ENCODE results near the gene AUNIP. TPM values are rescaled to one million over a fixed set of nuclear protein-coding genes. Genes with fewer than 3 reads are reported as not detected.
A peak's percentile ranks its signal among the peaks of the same experiment; 100 is the strongest.
"Not testable (repeated sequence)": the region's sequence is repeated elsewhere in the genome, so short reads cannot be mapped to it uniquely, and the experiment has no call there.

Gene AUNIP
- total RNA-seq, 2 experiments from 2014 or later, result 7.8 to 10.1 TPM

DNA sequence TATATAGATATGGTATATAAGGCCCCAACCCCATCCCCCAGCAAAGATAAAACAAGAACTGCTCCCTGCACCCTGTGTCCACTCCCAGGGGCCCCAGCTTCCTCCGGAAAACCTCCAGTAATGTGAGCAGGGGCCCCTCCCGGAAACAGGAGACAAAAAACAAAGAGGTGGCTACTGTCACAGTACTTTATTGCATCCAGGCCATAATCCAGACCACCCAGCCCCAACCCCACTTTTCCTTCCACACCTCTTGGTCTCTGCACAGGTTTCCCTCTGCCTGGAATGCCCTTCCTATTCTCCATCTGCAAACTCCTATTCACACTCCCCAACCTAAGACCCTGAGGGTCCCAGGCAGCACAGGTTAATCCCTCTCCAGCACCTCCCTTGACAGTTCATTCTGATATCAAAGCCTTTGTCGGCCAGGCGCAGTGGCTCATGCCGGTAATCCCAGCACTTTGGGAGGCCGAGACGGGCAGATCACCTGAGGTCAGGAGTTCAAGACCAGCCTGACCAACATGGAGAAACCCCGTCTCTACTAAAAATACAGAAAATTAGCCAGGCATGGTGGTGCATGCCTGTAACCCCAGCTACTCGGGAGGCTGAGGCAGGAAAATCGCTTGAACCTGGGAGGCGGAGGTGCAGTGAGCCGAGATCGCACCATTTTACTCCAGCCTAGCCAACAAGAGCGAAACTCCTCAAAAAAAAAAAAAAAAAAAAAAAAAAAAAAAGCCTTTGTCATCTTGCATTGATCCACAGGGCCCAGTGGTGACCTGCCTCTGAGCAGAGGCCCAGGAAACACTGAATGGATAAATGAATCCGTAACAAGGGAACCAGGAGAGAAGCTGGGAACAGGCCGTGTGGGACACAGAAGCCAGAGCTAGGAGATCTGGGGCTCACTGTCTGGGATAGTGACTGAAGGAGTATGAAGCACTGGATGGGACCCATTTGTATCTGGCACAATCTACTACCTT lies 2.3 kb upstream of the AUNIP start:
- H3K4me3 Mint-ChIP-seq, result no peak overlapping the region
- H3K27me3 Mint-ChIP-seq, result no peaks in the 10 kb centered on the region
- H3K27ac Mint-ChIP-seq, result no peak overlapping the region
- CTCF ChIA-PET, result no interaction called here
- H3K9me3 Mint-ChIP-seq, result no peaks in the 10 kb centered on the region
- intact Hi-C loops (cut with micrococcal nuclease), result no loop called here
- H3K36me3 Mint-ChIP-seq, result no peaks in the 10 kb centered on the region
- peaks cover 15% of the 10 kb centered on the region for H3K4me1 Mint-ChIP-seq (ENCODE audit: low read depth)
- DNase-seq, result no peak
- POLR2A ChIA-PET, result interaction anchor here (1.3 kb wide), 1 partner anchor 14 kb away, joined by 3 read pairs; the partner anchor contains the start of gene PAQR7

DNA sequence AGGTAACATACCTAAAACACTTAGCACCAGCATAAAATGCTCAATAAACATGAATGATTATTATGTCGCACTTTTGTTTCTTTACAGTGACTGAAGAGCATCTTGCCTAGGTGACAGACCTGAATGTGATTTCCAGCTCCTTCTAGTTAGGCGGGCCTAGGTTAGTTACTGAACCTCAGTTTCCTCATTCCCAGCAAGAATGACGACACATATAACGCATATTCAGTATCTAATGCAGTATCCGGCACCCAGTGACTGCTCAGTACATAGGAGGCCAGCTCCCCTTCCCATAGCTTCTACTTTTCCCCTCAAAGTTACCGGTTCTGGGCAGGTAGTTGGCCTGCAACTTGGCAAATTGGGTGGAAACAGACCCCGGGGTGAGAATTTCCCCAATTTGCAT lies 763 bp downstream of the AUNIP start:
- Mint-ChIP-seq H3K9me3 (no peaks in the 10 kb centered on the region), H3K4me3 (peak overlapping the region; percentile 86), H3K27me3 (no peaks in the 10 kb centered on the region), H3K36me3 (no peaks in the 10 kb centered on the region), H3K27ac (no peak overlapping the region), H3K4me1 (ENCODE audit: low read depth) (peaks cover 15% of the 10 kb centered on the region)
- intact Hi-C loops (cut with micrococcal nuclease), result loop anchor here (2.0 kb wide), 1 partner anchor 38 kb away; no protein-coding TSS in a partner anchor
- no peak for DNase-seq
- ChIA-PET CTCF (interaction anchor here (0.6 kb wide), 1 partner anchor 176 kb away, joined by 3 read pairs; no protein-coding TSS in a partner anchor), POLR2A (interaction anchor here (1.0 kb wide), 1 partner anchor 17 kb away, joined by 3 read pairs; the partner anchor contains the start of gene PAQR7)

DNA sequence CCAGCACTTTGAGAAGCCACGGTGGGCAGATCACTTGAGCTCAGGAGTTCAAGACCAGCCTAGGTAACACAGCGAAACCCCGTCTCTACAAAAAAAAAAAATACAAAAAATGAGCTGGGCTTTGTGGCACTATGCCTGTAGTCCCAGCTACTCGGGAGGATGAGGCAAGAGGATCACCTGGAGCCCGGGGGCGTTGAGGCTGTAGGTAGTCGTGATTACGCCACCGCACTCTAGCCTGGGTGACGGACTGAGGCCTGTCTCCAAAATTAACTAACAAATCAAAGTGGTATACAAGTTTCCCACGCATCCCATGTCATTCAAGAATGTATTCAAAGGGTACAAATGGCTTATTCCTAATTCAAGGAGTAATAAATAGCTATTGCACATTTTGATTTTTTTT lies 2.4 kb downstream of the AUNIP start:
- no peaks in the 10 kb centered on the region for H3K27me3 Mint-ChIP-seq
- H3K4me1 Mint-ChIP-seq (ENCODE audit: low read depth), result peaks cover 15% of the 10 kb centered on the region
- no peak overlapping the region for H3K4me3 Mint-ChIP-seq
- H3K9me3 Mint-ChIP-seq, result no peaks in the 10 kb centered on the region
- intact Hi-C loops (cut with micrococcal nuclease), result no loop called here
- no peaks in the 10 kb centered on the region for H3K36me3 Mint-ChIP-seq
- ChIA-PET CTCF (interaction anchor here (0.7 to 1.7 kb wide), 2 partner anchors 37 to 39 kb away, joined by 3 to 5 read pairs; partner anchors contain the start of gene MTFR1L), POLR2A (no interaction called here)
- DNase-seq, result no peak
- H3K27ac Mint-ChIP-seq, result no peak overlapping the region

DNA sequence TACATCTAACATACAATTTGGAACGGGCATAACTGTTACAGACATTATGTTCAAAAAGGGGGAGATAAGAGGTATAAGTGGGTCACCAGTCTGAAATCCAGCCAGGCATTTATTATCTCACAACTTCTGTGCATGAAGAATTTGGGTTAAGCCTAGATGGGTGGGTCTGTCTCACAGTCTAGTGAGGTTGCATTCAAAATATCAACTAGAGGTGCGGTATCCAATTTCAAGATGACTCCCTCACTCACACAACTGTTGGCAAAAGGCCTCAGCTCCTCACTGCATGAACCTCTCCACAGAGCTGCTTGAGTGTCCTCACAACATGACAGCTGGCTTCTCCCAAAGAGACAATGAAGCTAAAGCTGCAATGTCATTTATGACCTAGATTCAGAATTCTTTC lies 4.7 kb downstream of the AUNIP start:
- Mint-ChIP-seq H3K27ac (no peak overlapping the region), H3K9me3 (no peaks in the 10 kb centered on the region), H3K36me3 (no peaks in the 10 kb centered on the region), H3K4me3 (no peak overlapping the region), H3K27me3 (no peaks in the 10 kb centered on the region), H3K4me1 (ENCODE audit: low read depth) (peaks cover 11% of the 10 kb centered on the region)
- CTCF ChIA-PET, result no interaction called here
- POLR2A ChIA-PET, result no interaction called here
- intact Hi-C loops (cut with micrococcal nuclease), result no loop called here
- DNase-seq, result no peak

DNA sequence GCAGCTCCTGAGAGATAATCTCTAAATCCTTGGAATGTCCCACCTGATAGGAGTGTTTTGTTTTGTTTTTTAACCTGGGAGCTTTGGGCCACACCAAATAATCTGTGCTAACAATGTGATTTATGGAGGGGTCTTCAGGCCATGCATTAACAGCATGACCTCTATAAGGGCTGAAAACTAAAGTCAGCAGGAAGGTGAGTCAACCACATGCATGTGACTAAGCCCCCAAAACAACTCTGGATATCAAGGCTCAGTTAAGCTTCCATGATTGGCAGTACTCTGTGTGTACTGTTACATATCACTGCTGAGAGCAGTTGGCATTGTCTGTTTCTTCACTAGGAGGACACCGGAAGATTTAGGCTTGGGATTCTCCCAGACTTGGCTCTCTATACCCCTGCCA lies 10.7 kb downstream of the AUNIP start:
- intact Hi-C loops (cut with micrococcal nuclease), result no loop called here
- no peaks in the 10 kb centered on the region for H3K9me3 Mint-ChIP-seq
- no peaks in the 10 kb centered on the region for H3K36me3 Mint-ChIP-seq
- POLR2A ChIA-PET, result no interaction called here
- H3K4me3 Mint-ChIP-seq, result no peak overlapping the region
- H3K27me3 Mint-ChIP-seq, result no peaks in the 10 kb centered on the region
- CTCF ChIA-PET, result no interaction called here
- peaks cover 8% of the 10 kb centered on the region for H3K4me1 Mint-ChIP-seq (ENCODE audit: low read depth)
- H3K27ac Mint-ChIP-seq, result no peak overlapping the region
- DNase-seq, result no peak

DNA sequence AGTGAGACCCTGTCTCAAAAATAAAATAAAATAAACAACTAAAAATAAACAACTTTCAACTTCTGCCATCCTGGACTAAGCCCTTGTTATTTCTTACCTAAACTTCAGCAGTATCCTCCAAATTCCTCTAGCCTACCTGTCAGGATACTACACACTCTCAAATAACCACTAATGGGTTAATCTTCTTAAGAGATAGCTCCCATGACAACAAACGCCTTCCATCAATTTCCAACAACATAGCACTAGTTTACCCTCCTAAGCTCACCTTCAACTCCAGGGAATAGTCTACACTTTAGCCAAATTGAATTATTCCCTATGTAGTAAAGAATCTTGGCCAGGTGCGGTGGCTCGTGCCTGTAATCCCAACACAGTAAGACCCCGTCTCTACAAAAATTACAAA lies 11.3 kb downstream of the AUNIP start:
- H3K36me3 Mint-ChIP-seq, result no peaks in the 10 kb centered on the region
- POLR2A ChIA-PET, result no interaction called here

DNA sequence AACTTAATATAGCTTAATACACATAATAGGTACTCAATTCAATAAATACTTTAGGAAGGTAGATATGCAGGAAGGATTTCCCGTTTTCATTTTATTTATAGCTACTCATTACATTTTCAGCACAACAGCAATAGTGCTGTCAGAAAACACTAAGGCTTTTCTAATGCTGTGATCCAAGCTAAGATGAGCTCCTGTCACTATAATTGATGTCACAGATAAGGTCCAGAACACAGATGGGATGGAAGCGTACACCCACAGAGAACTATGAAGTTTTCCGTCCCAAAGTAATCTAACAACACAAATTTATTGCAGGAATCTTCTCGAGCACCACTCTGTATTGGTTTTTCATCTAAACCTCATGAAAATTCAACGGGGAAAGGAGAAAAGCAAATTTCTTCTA lies 13.6 kb downstream of the AUNIP start:
- H3K36me3 Mint-ChIP-seq, result no peaks in the 10 kb centered on the region
- H3K9me3 Mint-ChIP-seq, result no peaks in the 10 kb centered on the region
- DNase-seq, result no peak
- H3K4me3 Mint-ChIP-seq, result no peak overlapping the region
- ChIA-PET POLR2A (interaction anchor here (1.5 kb wide), 1 partner anchor 50 kb away, joined by 5 read pairs; no protein-coding TSS in a partner anchor), CTCF (no interaction called here)
- intact Hi-C loops (cut with micrococcal nuclease), result no loop called here
- no peaks in the 10 kb centered on the region for H3K27me3 Mint-ChIP-seq
- H3K27ac Mint-ChIP-seq, result no peak overlapping the region
- H3K4me1 Mint-ChIP-seq (ENCODE audit: low read depth), result peaks cover 8% of the 10 kb centered on the region

More for the DNA sequence above, 11.3 kb downstream of the AUNIP start:
- Mint-ChIP-seq H3K27ac (no peak overlapping the region), H3K27me3 (no peaks in the 10 kb centered on the region), H3K4me1 (ENCODE audit: low read depth) (peaks cover 8% of the 10 kb centered on the region), H3K4me3 (no peak overlapping the region), H3K9me3 (no peaks in the 10 kb centered on the region)
- intact Hi-C loops (cut with micrococcal nuclease), result no loop called here
- DNase-seq, result no peak
- CTCF ChIA-PET, result no interaction called here

DNA sequence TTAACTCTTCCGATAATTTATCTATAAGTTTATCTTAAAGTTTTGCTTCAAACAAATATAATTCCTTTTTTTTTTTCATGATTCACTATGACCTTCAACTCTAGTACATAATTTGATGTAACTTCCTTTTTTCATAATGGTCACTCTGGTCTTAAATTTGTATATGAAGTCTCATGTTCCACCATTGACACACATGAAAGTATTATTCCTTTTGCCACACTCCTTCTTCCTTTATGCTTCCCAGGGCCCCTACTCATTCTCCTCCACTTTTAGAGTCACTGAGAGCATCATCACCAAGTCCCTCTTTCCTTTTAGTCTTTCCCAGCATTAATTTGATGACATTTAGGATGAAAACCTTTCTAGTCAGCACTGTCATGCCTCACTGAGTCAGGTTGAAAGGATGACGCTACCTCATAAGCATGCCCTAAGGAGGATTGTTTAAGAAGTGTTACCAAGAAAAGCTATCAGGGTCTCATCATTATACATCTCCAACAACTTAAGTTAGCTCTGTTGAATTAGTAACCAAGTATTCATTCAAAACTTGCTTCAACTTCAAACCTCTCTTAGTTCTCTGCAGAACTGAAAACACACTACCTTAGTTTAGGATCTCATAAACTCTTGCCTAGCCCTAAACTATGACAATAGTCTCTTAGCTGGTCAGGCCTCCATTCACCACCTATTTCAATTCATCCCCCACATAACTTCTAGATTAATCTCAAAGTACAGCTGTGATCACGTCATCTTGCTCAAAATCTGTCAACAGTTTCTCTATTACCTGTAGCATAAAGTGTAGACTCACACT lies 14.5 kb downstream of the AUNIP start:
- H3K36me3 Mint-ChIP-seq, result no peaks in the 10 kb centered on the region
- no peak for DNase-seq
- H3K27me3 Mint-ChIP-seq, result no peaks in the 10 kb centered on the region
- intact Hi-C loops (cut with micrococcal nuclease), result no loop called here
- peaks cover 4% of the 10 kb centered on the region for H3K9me3 Mint-ChIP-seq
- no peak overlapping the region for H3K4me3 Mint-ChIP-seq
- H3K27ac Mint-ChIP-seq, result no peak overlapping the region
- H3K4me1 Mint-ChIP-seq (ENCODE audit: low read depth), result peaks cover 8% of the 10 kb centered on the region
- CTCF ChIA-PET, result interaction anchor here (0.7 kb wide), 1 partner anchor 255 kb away, joined by 3 read pairs; no protein-coding TSS in a partner anchor
- POLR2A ChIA-PET, result interaction anchor here (1.5 kb wide), 1 partner anchor 51 kb away, joined by 5 read pairs; no protein-coding TSS in a partner anchor

DNA sequence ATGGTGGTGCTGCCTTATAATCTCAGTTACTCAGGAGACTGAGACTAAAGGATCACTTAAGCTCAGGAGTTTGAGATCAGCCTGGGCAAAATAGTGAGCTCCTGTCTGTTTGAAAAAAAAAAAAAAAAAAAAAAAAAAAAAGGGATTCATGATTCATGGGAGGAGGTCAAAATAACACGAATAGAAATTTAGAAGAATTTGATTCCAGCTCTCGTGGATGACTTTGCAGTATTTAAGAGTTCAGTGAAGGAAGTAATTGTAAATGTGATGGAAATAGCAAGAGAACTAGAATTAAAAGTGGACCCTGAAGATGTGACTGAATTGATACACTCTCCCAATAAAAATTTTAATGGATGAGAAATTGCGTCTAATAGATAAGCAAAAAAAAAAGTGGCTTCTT lies 15.8 kb downstream of the AUNIP start:
- H3K27me3 Mint-ChIP-seq, result no peaks in the 10 kb centered on the region
- no peak overlapping the region for H3K27ac Mint-ChIP-seq
- DNase-seq, result no peak
- peaks cover 7% of the 10 kb centered on the region for H3K9me3 Mint-ChIP-seq
- ChIA-PET CTCF (interaction anchor here (1.6 kb wide), 1 partner anchor 52 kb away, joined by 4 read pairs; no protein-coding TSS in a partner anchor), POLR2A (no interaction called here)
- peaks cover 3% of the 10 kb centered on the region for H3K36me3 Mint-ChIP-seq
- intact Hi-C loops (cut with micrococcal nuclease), result no loop called here
- H3K4me1 Mint-ChIP-seq (ENCODE audit: low read depth), result peaks cover 8% of the 10 kb centered on the region
- H3K4me3 Mint-ChIP-seq, result no peak overlapping the region

DNA sequence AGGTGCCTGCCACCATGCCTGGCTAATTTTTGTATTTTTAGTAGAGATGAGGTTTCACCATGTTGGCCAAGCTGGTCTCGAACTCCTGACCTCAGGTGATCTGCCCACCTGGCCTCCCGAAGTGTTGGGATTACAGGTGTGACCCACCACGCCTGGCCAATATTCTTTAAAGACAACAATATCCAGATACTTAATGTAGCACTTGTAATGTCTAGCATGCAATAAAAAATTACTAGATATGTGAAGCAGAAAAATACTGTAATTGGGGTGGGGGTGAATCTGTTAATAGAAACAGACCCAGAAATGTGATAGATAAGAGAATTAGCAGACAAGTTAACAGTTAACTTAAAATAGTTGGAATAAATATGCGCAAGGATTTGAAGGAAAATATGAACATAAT lies 19.4 kb downstream of the AUNIP start:
- intact Hi-C loops (cut with micrococcal nuclease); H3K27me3 Mint-ChIP-seq; H3K4me1 Mint-ChIP-seq (ENCODE audit: low read depth); H3K4me3 Mint-ChIP-seq; H3K9me3 Mint-ChIP-seq; H3K27ac Mint-ChIP-seq; DNase-seq; H3K36me3 Mint-ChIP-seq; POLR2A ChIA-PET: not testable (repeated sequence)
- CTCF ChIA-PET, result interaction anchor here (1.0 to 1.2 kb wide), 2 partner anchors 35 to 36 kb away, joined by 3 to 4 read pairs; partner anchors contain the start of gene PAQR7

DNA sequence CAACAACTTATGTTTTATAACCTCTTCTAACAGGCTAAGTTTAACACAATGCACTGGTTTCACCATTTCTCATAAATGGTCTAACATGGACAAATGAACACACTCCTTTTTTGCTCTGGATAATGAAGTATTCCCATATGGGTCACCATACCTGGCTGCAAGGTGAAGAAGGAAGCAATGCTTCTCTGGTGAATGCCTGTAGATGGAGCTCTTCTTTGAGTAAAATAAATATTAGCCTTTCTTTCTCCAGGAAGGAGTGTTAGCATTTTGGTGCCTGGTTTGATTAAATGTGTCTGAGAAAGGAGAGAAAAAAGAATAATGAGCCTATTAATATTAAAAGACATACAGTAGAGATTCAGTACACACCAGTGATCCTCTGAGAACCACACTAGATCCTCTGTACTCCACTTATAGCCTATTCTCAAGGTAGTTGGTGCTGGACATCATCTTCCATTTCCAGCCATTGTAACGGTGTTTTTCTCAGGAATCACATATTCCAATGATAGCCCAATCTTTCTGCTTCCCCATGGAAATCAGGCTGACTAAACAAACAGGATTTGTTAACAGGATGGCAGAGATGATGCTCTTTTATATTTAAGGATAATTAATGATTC lies 21.9 kb downstream of the AUNIP start:
- no peaks in the 10 kb centered on the region for H3K27me3 Mint-ChIP-seq
- peaks cover 7% of the 10 kb centered on the region for H3K9me3 Mint-ChIP-seq
- ChIA-PET POLR2A (no interaction called here), CTCF (no interaction called here)
- H3K4me1 Mint-ChIP-seq (ENCODE audit: low read depth), result no peaks in the 10 kb centered on the region
- intact Hi-C loops (cut with micrococcal nuclease), result no loop called here
- no peak overlapping the region for H3K27ac Mint-ChIP-seq
- DNase-seq, result no peak
- H3K4me3 Mint-ChIP-seq, result no peak overlapping the region
- H3K36me3 Mint-ChIP-seq, result peaks cover 12% of the 10 kb centered on the region

DNA sequence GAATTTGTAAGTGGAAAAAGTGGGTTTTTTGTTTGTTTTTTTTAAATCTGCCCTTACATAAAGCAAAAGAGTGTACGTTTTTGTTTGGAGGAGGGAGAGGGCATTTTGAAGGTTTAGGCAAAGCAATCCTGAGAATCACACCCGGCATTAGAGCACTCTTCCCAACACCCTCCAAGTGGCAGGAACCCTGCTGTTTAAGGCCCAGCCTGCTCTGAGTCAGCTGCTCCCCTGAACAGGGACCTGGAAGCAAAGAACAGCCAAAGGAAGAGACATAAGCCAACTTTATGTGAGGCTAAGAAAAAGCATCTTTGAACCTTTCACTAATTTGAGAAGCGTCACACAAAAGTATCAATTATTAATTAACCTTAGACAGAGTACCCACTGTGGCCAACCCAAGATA lies 22.6 kb downstream of the AUNIP start:
- peaks cover under 1% of the 10 kb centered on the region for H3K4me1 Mint-ChIP-seq (ENCODE audit: low read depth)
- no peak overlapping the region for H3K27ac Mint-ChIP-seq
- H3K27me3 Mint-ChIP-seq, result no peaks in the 10 kb centered on the region
- no peak overlapping the region for H3K4me3 Mint-ChIP-seq
- peaks cover 13% of the 10 kb centered on the region for H3K36me3 Mint-ChIP-seq
- peaks cover 7% of the 10 kb centered on the region for H3K9me3 Mint-ChIP-seq
- DNase-seq, result no peak
- CTCF ChIA-PET, result no interaction called here
- POLR2A ChIA-PET, result no interaction called here
- intact Hi-C loops (cut with micrococcal nuclease), result no loop called here
